GM18873 (cell line): ENCODE data around the gene DOCK1.

Experiments used
- ATAC-seq: cut with Tn5 transposase; IDR thresholded peaks from one replicate; pipeline ENCODE4 v1.9.1; 2021; ENCODE audit warnings: mild to moderate bottlenecking, moderate library complexity, moderate number of reproducible peaks; ENCODE audit not compliant: unreplicated experiment, low FRiP score

DOCK1 gene

GRCh38 chr10:126997801-126998590, 92.8 kb downstream of the DOCK1 start:
- ATAC-seq = no peak

GRCh38 chr10:127000598-127000997, 95.4 kb downstream of the DOCK1 start:
- no peak for ATAC-seq

- no peak for ATAC-seq
Measured at GRCh38 chr10:127003032-127003685, 97.9 kb downstream of the DOCK1 start.

- no peak for ATAC-seq
Measured at GRCh38 chr10:127006453-127006852, 101.2 kb downstream of the DOCK1 start.

- no peak for ATAC-seq
Measured at GRCh38 chr10:127009366-127009765, 104.1 kb downstream of the DOCK1 start.

- ATAC-seq = no peak
Measured at GRCh38 chr10:127011174-127011573, 105.9 kb downstream of the DOCK1 start.

- ATAC-seq = no peak
Measured at GRCh38 chr10:127012071-127012768, 107.0 kb downstream of the DOCK1 start.

GRCh38 chr10:127012769-127013152, 107.5 kb downstream of the DOCK1 start:
- no peak for ATAC-seq

GRCh38 chr10:127013211-127013656, 108.0 kb downstream of the DOCK1 start:
- no peak for ATAC-seq

GRCh38 chr10:127013691-127014473, 108.7 kb downstream of the DOCK1 start:
- no peak for ATAC-seq

GRCh38 chr10:127014671-127015070, 109.4 kb downstream of the DOCK1 start:
- ATAC-seq = no peak

GRCh38 chr10:127015373-127015772, 110.1 kb downstream of the DOCK1 start:
- ATAC-seq = no peak

- ATAC-seq = no peak
Measured at GRCh38 chr10:127016331-127016730, 111.1 kb downstream of the DOCK1 start.

GRCh38 chr10:127017541-127018297, 112.5 kb downstream of the DOCK1 start:
- no peak for ATAC-seq

GRCh38 chr10:127018298-127018650, 113.0 kb downstream of the DOCK1 start:
- ATAC-seq = no peak

GRCh38 chr10:127018766-127019165, 113.5 kb downstream of the DOCK1 start:
- ATAC-seq = no peak

GRCh38 chr10:127020260-127020659, 115.0 kb downstream of the DOCK1 start:
- no peak for ATAC-seq

GRCh38 chr10:127021801-127022200, 116.6 kb downstream of the DOCK1 start:
- no peak for ATAC-seq

- no peak for ATAC-seq
Measured at GRCh38 chr10:127024685-127025435, 119.6 kb downstream of the DOCK1 start.
